HG03342 (cell line): ENCODE results near the gene PYGL.
"Not testable (repeated sequence)": the region's sequence is repeated elsewhere in the genome, so short reads cannot be mapped to it uniquely, and the experiment has no call there.

Source experiments
- ATAC-seq: cut with Tn5 transposase; IDR thresholded peaks from one replicate; pipeline ENCODE4 v1.9.1; 2021; ENCODE audit warnings: mild to moderate bottlenecking, moderate library complexity; ENCODE audit not compliant: unreplicated experiment

The PYGL gene

GRCh38 chr14:50929506-50929905 lies 14.8 kb downstream of the PYGL start:
- no peak for ATAC-seq

GRCh38 chr14:50928002-50928635 lies 16.2 kb downstream of the PYGL start:
- no peak for ATAC-seq

- no peak for ATAC-seq
Observed at GRCh38 chr14:50926851-50927386, 17.4 kb downstream of the PYGL start.

GRCh38 chr14:50924843-50925242 lies 19.4 kb downstream of the PYGL start:
- no peak for ATAC-seq

GRCh38 chr14:50924236-50924635 lies 20.0 kb downstream of the PYGL start:
- no peak for ATAC-seq

GRCh38 chr14:50922803-50923202 lies 21.5 kb downstream of the PYGL start:
- no peak for ATAC-seq

- ATAC-seq, result no peak
Observed at GRCh38 chr14:50920482-50921230, 23.6 kb downstream of the PYGL start.

GRCh38 chr14:50919524-50919923 lies 24.8 kb downstream of the PYGL start:
- ATAC-seq, result not testable (repeated sequence)

- no peak for ATAC-seq
Observed at GRCh38 chr14:50917449-50917848, 26.8 kb downstream of the PYGL start.

- ATAC-seq, result no peak
Observed at GRCh38 chr14:50910495-50911420, 33.5 kb downstream of the PYGL start.

- no peak for ATAC-seq
Observed at GRCh38 chr14:50906326-50907065, 37.8 kb downstream of the PYGL start.

- ATAC-seq, result no peak
Observed at GRCh38 chr14:50904719-50905118, 39.6 kb downstream of the PYGL start.

- no peak for ATAC-seq
Observed at GRCh38 chr14:50901361-50901760, 42.9 kb downstream of the PYGL start.

GRCh38 chr14:50897658-50898175 lies 46.6 kb downstream of the PYGL start:
- no peak for ATAC-seq

GRCh38 chr14:50897005-50897404 lies 47.3 kb downstream of the PYGL start:
- ATAC-seq, result not testable (repeated sequence)

GRCh38 chr14:50896421-50896820 lies 47.9 kb downstream of the PYGL start:
- not testable (repeated sequence) for ATAC-seq

- ATAC-seq, result no peak
Observed at GRCh38 chr14:50892255-50892654, 52.0 kb downstream of the PYGL start.

GRCh38 chr14:50887476-50887875 lies 56.8 kb downstream of the PYGL start:
- ATAC-seq, result no peak

- ATAC-seq, result no peak
Observed at GRCh38 chr14:50883827-50884197, 60.5 kb downstream of the PYGL start.
